ENCODE measurements around the gene GSN. TPM values are rescaled to one million over a fixed set of nuclear protein-coding genes. Genes with fewer than 3 reads are reported as not detected.

The GSN gene
- total RNA-seq, 1 donor from 2014 or later: 2,053 TPM

GRCh38 chr9:121376214-121376830 is 108.4 kb downstream of the GSN start:
- Histone ChIP-seq H3K4me3 (no peak overlapping the region), H3K4me1 (peaks cover 34% of the 10 kb centered on the region), H3K27me3 (no peaks in the 10 kb centered on the region), H3K9me3 (no peaks in the 10 kb centered on the region), H3K27ac (no peak overlapping the region), H3K36me3 (no peaks in the 10 kb centered on the region)
- intact Hi-C loops (cut with DNase I): loop anchor here (5.0 kb wide), 1 partner anchor 169 kb away; no protein-coding TSS in a partner anchor
- no peak for TF ChIP-seq POLR2A (IDR thresholded peaks at IDR 0.05)
- TF ChIP-seq POLR2AphosphoS5 (IDR thresholded peaks at IDR 0.05; ENCODE audit: insufficient read depth in 1 of 2, low read depth in 1 of 2): no peak
- TF ChIP-seq CTCF (IDR thresholded peaks at IDR 0.05): peak in 1 of 3 experiments; percentile 42
- no peak for DNase-seq (ENCODE audit: extremely low spot score in 2 of 2)

GRCh38 chr9:121380846-121381245 is 112.9 kb downstream of the GSN start:
- H3K4me1 ChIP-seq: no peaks in the 10 kb centered on the region
- no peaks in the 10 kb centered on the region for H3K9me3 ChIP-seq
- H3K27ac ChIP-seq: no peak overlapping the region
- H3K27me3 ChIP-seq: no peaks in the 10 kb centered on the region
- DNase-seq (ENCODE audit: extremely low spot score in 2 of 2): no peak
- no peak for TF ChIP-seq POLR2A (IDR thresholded peaks at IDR 0.05)
- no peak for TF ChIP-seq CTCF (IDR thresholded peaks at IDR 0.05)
- TF ChIP-seq POLR2AphosphoS5 (IDR thresholded peaks at IDR 0.05; ENCODE audit: insufficient read depth in 1 of 2, low read depth in 1 of 2): no peak
- no peaks in the 10 kb centered on the region for H3K36me3 ChIP-seq
- intact Hi-C loops (cut with DNase I): no loop called here
- H3K4me3 ChIP-seq: no peak overlapping the region

Other genes with a start within 250 kb of the GSN start
- 2.0 TPM for gene C5, start 217.9 kb upstream of the GSN start, total RNA-seq
- gene CNTRL, start 193.2 kb upstream of the GSN start, total RNA-seq: 13.8 TPM
- 29.0 TPM for gene RAB14, start 66.3 kb upstream of the GSN start, total RNA-seq
- 263 TPM for gene STOM, start 102.1 kb downstream of the GSN start, total RNA-seq
- 18.4 TPM for gene GGTA1, start 231.7 kb downstream of the GSN start, total RNA-seq

Data from vagina (tissue), 2 donors.